Keratinocyte (primary cell): ENCODE results near the gene GPR85.

ENCODE experiments used
- EZH2 ChIP-seq: IDR thresholded peaks from one replicate; pipeline ENCODE4 v1.6.1; 2012; ENCODE audit warnings: inconsistent platforms, mild to moderate bottlenecking, low read length, moderate library complexity
- TF ChIP-seq, protein P1 (sequence below), 3 experiments: IDR thresholded peaks in 1 of 3; conservative IDR thresholded peaks in 1 of 3; optimal IDR thresholded peaks in 1 of 3; 2 replicates in 2 of 3; 3 replicates in 1 of 3; pipeline versions ENCODE3 to v1.5.1; 2011; ENCODE audit warnings: low read length in 3 of 3, mild to moderate bottlenecking in 3 of 3, moderate library complexity in 2 of 3, control low read depth in 1 of 3, inconsistent platforms in 1 of 3; ENCODE audit not compliant: insufficient read depth in 2 of 3; ENCODE audit errors: extremely low read depth in 1 of 3

DNA sequence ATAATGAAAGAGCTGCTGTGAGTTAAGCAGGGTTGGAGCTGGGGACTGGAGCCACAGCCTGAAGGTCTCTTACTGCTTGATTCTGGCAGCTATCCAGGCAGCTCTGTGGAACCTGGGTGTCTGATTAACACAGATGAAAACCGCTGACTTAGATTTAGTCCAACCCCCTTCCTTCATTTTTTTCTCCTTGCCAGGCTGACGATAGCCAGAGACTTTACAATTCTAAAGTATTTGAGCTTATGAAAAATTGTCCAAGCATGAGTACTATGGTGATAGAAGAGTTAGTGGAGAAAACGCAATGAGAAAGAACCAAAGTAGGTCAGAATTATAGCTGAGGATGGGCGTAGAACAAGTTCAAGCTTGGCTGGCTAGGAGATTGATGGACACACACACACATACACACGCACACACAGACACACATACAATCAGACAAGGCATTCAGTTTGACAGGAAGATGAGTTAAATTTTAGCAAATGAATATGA is 13.5 kb upstream of the GPR85 start:
- no peak for TF ChIP-seq EZH2
- TF ChIP-seq, protein P1, sequence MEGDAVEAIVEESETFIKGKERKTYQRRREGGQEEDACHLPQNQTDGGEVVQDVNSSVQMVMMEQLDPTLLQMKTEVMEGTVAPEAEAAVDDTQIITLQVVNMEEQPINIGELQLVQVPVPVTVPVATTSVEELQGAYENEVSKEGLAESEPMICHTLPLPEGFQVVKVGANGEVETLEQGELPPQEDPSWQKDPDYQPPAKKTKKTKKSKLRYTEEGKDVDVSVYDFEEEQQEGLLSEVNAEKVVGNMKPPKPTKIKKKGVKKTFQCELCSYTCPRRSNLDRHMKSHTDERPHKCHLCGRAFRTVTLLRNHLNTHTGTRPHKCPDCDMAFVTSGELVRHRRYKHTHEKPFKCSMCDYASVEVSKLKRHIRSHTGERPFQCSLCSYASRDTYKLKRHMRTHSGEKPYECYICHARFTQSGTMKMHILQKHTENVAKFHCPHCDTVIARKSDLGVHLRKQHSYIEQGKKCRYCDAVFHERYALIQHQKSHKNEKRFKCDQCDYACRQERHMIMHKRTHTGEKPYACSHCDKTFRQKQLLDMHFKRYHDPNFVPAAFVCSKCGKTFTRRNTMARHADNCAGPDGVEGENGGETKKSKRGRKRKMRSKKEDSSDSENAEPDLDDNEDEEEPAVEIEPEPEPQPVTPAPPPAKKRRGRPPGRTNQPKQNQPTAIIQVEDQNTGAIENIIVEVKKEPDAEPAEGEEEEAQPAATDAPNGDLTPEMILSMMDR (optimal IDR thresholded peaks at IDR 0.05 in 1 of 3, IDR thresholded peaks at IDR 0.05 in 1 of 3, conservative IDR thresholded peaks at IDR 0.05 in 1 of 3; ENCODE audit: extremely low read depth in 1 of 3, insufficient read depth in 2 of 3, low read length in 3 of 3): no peak
